Measurements from ENCODE around the gene BAZ2B. TPM values are rescaled to one million over a fixed set of nuclear protein-coding genes. Genes with fewer than 3 reads are reported as not detected.

The BAZ2B gene
- total RNA-seq, 1 experiment from 2014 or later: 34.9 TPM

DNA sequence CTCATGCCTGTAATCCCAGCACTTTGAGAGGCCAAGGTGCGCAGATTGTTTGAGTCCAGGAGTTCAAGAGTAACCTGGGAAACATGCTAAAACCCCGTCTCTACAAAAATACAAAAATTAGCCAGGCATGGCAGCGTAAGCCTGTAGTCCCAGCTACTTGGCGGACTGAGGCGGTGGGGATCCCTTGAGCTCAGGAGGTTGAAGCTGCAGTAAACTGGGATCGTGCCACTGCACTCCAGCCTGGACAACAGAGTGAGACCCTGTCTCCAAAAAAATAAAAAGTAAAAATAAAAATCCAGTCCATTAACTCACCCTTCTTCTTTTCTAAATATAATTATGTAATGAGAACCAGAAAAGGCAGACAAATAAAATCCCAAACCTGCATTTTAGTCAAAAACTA, 8.2 kb downstream of the BAZ2B start:
- no peaks in the 10 kb centered on the region for H3K27me3 ChIP-seq (ENCODE audit: insufficient read depth, low read depth)
- H3K27ac ChIP-seq: no peak overlapping the region
- no peaks in the 10 kb centered on the region for H4K20me1 ChIP-seq (ENCODE audit: insufficient read depth)
- H3K79me2 ChIP-seq (ENCODE audit: low read depth): peaks cover 16% of the 10 kb centered on the region
- H3K36me3 ChIP-seq (ENCODE audit: low read depth): no peaks in the 10 kb centered on the region
- no peaks in the 10 kb centered on the region for H3F3A ChIP-seq (ENCODE audit: insufficient read depth, low read depth)
- H3K4me1 ChIP-seq (replicated peaks; ENCODE audit: insufficient read depth): peaks cover 4% of the 10 kb centered on the region; the same call in 1 of the 2 replicates
- H3K4me3 ChIP-seq: no peak overlapping the region
- no TSS peak for BruUV-seq (replicated peaks)
- H3K4me2 ChIP-seq: no peak overlapping the region
- no peak for TF ChIP-seq EZH2 (IDR thresholded peaks at IDR 0.05; ENCODE audit: low read depth)
- TF ChIP-seq, protein P1, sequence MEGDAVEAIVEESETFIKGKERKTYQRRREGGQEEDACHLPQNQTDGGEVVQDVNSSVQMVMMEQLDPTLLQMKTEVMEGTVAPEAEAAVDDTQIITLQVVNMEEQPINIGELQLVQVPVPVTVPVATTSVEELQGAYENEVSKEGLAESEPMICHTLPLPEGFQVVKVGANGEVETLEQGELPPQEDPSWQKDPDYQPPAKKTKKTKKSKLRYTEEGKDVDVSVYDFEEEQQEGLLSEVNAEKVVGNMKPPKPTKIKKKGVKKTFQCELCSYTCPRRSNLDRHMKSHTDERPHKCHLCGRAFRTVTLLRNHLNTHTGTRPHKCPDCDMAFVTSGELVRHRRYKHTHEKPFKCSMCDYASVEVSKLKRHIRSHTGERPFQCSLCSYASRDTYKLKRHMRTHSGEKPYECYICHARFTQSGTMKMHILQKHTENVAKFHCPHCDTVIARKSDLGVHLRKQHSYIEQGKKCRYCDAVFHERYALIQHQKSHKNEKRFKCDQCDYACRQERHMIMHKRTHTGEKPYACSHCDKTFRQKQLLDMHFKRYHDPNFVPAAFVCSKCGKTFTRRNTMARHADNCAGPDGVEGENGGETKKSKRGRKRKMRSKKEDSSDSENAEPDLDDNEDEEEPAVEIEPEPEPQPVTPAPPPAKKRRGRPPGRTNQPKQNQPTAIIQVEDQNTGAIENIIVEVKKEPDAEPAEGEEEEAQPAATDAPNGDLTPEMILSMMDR (conservative IDR thresholded peaks at IDR 0.05): no peak
- DNase-seq: no peak
- H2AFZ ChIP-seq: no peak overlapping the region
- POLR2A ChIA-PET (ENCODE audit: unreplicated experiment): no interaction called here
- H3K9me2 ChIP-seq (ENCODE audit: insufficient read depth): no peaks in the 10 kb centered on the region
- CTCF ChIA-PET: no interaction called here
- intact Hi-C loops (cut with micrococcal nuclease; ENCODE audit: unreplicated experiment): no loop called here
- H3K9me3 ChIP-seq (ENCODE audit: insufficient read depth, low read depth): no peaks in the 10 kb centered on the region; the same call in 1 of the 2 replicates

DNA sequence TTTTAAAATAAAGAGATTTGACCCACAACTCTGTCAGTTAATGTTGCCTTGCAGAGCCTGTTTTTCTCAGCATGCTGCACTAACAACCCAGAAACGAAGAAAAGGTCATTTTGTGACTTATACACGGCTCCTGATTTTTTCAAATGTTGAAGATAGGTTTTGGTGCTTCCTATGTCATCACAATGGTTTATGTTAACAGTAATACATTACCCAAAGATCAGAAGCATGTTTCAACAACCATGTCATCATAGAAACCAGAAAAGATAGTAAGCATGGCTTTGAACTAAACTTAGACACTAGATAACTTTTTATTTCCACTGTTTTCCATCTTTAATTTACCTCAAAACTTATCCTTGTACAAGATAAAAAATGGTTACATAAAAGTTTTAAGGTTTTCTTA, 10.1 kb downstream of the BAZ2B start:
- POLR2A ChIA-PET (ENCODE audit: unreplicated experiment): interaction anchor here (0.6 kb wide), 1 partner anchor 772 kb away, joined by 5 read pairs; no protein-coding TSS in a partner anchor
- H3K4me1 ChIP-seq (replicated peaks; ENCODE audit: insufficient read depth): no peaks in the 10 kb centered on the region

DNA sequence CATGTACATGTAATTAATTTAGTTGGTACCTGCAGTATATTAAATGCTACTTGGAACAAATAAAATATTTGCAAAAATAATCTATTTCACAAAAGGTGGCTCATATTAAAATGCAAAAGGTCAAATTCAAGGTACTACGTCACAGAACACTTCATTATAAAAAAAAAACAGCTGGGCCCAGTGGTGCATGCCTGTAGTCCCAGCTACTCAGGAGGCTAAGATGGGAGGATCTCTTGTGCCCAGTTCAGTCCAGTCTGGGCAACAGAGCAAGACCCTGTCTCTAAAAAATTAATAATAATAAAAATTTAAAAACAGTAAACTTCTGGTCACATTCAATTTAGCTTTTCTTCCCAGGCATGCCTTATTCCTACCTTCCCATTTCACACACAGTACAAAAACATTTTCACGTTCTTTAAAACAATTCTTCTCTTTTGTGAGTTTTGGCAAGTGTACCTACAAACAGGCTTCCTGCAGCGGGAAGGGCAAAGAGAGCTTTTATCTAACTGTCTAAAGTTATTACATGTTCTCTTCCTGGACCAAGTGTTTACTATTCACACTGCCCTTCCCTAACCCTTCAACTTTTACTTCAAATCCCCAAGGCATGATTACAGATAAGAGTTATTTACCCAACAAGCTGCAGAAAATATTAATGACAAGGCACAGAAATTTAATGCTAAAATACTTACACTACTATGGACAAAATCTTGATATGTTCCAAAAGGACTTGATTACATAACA, 10.7 kb downstream of the BAZ2B start:
- POLR2A ChIA-PET (ENCODE audit: unreplicated experiment): interaction anchor here (0.6 kb wide), 1 partner anchor 772 kb away, joined by 5 read pairs; no protein-coding TSS in a partner anchor
- Histone ChIP-seq H3K79me2 (ENCODE audit: low read depth) (no peaks in the 10 kb centered on the region; the same call in 1 of the 2 replicates), H3K9me2 (ENCODE audit: insufficient read depth) (no peaks in the 10 kb centered on the region), H3K9me3 (ENCODE audit: insufficient read depth, low read depth) (no peaks in the 10 kb centered on the region; the same call in 1 of the 2 replicates), H3K36me3 (ENCODE audit: low read depth) (no peaks in the 10 kb centered on the region), H3K4me2 (no peak overlapping the region), H3K4me3 (no peak overlapping the region), H2AFZ (no peak overlapping the region), H4K20me1 (ENCODE audit: insufficient read depth) (no peaks in the 10 kb centered on the region), H3K27me3 (ENCODE audit: insufficient read depth, low read depth) (no peaks in the 10 kb centered on the region), H3F3A (ENCODE audit: insufficient read depth, low read depth) (peaks cover 10% of the 10 kb centered on the region), H3K27ac (no peak overlapping the region), H3K4me1 (replicated peaks; ENCODE audit: insufficient read depth) (0 out of 2 replicates have a peak, but pooled peaks cover under 1% of the 10 kb centered on the region)
- DNase-seq: no peak
- CTCF ChIA-PET: interaction anchor here (0.6 kb wide), 1 partner anchor 23 kb away, joined by 3 read pairs; no protein-coding TSS in a partner anchor
- intact Hi-C loops (cut with micrococcal nuclease; ENCODE audit: unreplicated experiment): no loop called here
- TF ChIP-seq EZH2 (IDR thresholded peaks at IDR 0.05; ENCODE audit: low read depth): no peak
- TF ChIP-seq, protein P1 (conservative IDR thresholded peaks at IDR 0.05): no peak
- no TSS peak for BruUV-seq (replicated peaks)

More for the DNA sequence above, 10.1 kb downstream of the BAZ2B start:
- Histone ChIP-seq H3K79me2 (ENCODE audit: low read depth) (peaks cover 4% of the 10 kb centered on the region), H3K27me3 (ENCODE audit: insufficient read depth, low read depth) (no peaks in the 10 kb centered on the region), H4K20me1 (ENCODE audit: insufficient read depth) (no peaks in the 10 kb centered on the region), H3K9me3 (ENCODE audit: insufficient read depth, low read depth) (no peaks in the 10 kb centered on the region; the same call in 1 of the 2 replicates), H3K36me3 (ENCODE audit: low read depth) (no peaks in the 10 kb centered on the region), H2AFZ (no peak overlapping the region), H3K4me3 (no peak overlapping the region), H3K9me2 (ENCODE audit: insufficient read depth) (no peaks in the 10 kb centered on the region), H3K4me2 (no peak overlapping the region), H3F3A (ENCODE audit: insufficient read depth, low read depth) (peaks cover 3% of the 10 kb centered on the region; the same call in 1 of the 2 replicates), H3K27ac (no peak overlapping the region)
- TF ChIP-seq, protein P1 (conservative IDR thresholded peaks at IDR 0.05): no peak
- no peak for TF ChIP-seq EZH2 (IDR thresholded peaks at IDR 0.05; ENCODE audit: low read depth)
- no TSS peak for BruUV-seq (replicated peaks)
- no peak for DNase-seq
- intact Hi-C loops (cut with micrococcal nuclease; ENCODE audit: unreplicated experiment): no loop called here
- CTCF ChIA-PET: no interaction called here

Measured in PC-9 (cell line).